IPS DF 4.7 (cell line): ENCODE results near the gene KIDINS220.
"Not testable (repeated sequence)": the region's sequence is repeated elsewhere in the genome, so short reads cannot be mapped to it uniquely, and the experiment has no call there.

Source experiments
- DNase-seq: peaks from one replicate; pipeline ENCODE4 v3.0.0-alpha.2; 2013; ENCODE audit warnings: low spot score; ENCODE audit errors: extremely low read depth

Gene KIDINS220

GRCh38 chr2:8754106-8754776 is 83.2 kb downstream of the KIDINS220 start:
- DNase-seq = no peak

DNA sequence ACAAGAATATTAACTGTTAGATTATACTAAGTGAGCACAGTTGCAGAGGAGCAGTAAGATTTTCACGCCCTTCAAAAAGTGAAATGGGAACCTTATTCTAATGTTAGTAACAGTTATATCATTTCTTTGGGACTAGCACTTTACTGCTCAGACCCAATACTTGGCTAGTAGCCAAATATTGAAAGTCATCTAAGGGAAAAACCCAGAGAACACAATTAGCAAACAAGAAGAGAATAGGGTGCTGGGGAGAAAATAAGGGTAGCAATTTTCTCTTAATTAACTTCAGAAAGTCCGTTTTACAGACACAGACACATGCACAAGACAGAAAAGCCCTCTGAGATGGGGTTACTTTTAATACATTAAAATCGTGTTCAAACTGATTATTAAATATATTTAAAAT is 83.8 kb downstream of the KIDINS220 start:
- DNase-seq = no peak

GRCh38 chr2:8752385-8752784 is 85.0 kb downstream of the KIDINS220 start:
- DNase-seq = no peak

GRCh38 chr2:8750221-8750620 is 87.2 kb downstream of the KIDINS220 start:
- DNase-seq = no peak

DNA sequence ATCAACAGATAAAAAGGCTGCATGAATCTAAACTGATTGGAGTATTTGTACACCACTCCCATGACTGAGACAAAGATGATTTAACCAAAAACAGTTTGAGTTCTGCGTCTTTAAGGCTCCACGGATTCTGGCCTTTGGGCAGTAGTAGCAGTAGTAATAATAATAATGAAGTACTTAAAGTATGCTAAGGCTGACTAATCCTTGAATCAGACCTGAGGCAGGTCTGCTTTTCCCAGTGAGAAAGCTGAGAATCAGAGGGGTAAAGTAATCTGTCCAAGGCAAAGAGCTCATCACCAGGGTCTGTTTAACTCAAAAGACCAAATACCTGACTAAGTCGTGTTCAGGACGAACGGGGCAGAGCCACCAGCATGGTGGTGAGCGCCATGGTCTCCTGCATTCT is 94.2 kb downstream of the KIDINS220 start:
- no peak for DNase-seq

DNA sequence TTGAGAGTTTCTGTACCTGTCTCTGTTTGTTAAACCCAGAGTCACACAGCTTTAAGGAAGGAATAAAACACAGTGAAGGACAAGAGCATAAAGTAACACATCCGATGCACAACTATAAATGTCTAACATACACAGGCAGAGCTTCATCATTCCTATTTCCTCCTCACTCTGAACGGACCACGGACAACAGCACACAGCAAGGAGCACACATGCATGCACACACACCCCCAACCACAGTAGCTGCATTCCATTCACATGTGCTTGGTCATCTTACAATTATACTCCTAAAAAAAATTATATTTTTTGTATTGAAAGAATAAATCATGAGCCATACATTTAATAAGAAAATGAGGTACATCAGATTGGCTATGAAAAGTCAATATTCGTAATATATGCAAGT is 97.3 kb downstream of the KIDINS220 start:
- DNase-seq = no peak

DNA sequence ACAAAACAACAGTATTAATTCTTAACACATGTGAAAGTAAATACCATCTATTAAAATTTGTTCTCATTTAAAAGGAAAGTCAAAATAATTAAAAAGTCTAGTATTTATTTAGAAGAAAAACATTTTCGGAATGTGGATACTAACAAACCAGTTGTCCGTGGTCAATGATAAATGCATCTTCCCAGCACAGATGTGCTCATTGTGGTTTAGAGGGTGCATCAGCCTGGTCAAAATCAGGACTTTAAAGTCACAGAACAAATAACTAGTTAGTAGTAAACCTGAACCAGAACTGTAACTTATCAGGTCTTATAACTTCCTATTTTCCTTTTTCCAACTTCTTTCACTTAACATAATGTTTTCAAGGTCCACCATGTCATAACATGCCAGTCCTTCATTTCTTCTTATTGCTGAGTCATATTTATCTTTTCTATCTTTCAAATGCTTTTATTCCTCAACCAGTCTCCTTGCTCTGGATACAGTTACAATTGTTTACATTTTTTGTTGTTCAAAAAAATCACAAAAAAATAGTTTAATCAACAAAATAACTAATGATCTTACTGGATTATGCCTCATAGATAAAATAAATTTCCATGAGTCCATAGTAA is 99.7 kb downstream of the KIDINS220 start:
- DNase-seq = no peak

DNA sequence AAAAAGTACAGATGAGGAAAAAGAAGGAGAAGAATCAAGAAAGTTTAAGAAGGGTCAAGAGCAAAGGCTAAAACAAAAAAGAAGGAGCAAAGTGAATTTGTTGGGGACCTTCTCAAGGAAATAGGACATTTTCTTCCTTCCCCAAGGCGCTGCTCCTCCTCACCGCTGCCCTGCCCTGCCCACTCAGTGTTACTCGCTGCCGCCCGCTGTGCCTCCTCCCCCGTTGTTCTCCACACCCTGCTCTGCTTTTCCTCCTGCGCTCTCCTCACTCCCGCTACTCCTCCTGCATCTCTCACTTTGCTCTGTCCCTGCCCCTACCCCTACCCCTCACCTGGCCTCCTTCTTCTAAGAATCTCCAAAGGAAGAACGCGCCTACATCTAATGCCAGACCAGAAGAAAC is 104.8 kb downstream of the KIDINS220 start:
- DNase-seq = no peak

GRCh38 chr2:8729939-8730338 is 107.5 kb downstream of the KIDINS220 start:
- DNase-seq = no peak

GRCh38 chr2:8729101-8729500 is 108.3 kb downstream of the KIDINS220 start:
- DNase-seq = not testable (repeated sequence)

- no peak for DNase-seq
These were observed 109.0 kb downstream of the KIDINS220 start for GRCh38 chr2:8728305-8729015.

DNA sequence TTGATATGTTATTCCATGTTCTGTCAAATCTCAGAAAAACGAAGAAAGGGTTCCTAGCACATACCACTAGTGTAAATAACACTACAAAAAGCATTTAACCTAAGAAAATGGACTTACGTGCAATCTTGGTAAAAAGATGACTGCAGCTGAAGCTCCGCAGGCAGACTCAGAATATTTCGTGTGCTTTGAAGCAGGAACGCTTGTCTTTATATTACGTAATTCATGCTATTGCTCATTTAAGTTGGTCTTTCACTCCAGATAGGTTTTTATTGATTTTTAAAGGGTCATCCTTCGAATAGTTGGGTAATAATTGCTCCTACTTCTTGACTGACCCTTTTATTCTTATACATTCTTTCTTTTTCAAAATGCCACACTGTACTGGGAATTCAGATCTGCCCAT is 111.6 kb downstream of the KIDINS220 start:
- DNase-seq = no peak

DNA sequence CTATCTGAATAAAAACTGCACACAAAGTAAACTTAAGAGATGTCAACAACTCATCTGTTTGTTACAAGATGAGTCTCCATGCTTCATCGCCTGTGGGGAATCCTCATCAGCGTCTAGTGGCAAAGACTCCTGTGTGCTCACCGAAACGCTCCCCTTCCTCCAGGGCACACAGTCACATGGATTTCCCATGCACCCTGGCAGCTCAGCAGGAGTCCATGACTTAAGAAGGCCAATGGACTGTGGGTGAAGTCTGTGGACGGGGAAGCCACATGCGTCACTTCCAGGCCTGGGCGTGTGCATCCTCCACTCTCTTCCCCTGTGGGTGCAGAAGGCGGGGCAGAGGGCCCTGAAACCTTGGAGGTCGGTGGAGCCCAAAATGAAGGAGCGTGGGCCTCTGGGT is 114.4 kb downstream of the KIDINS220 start:
- DNase-seq = no peak

DNA sequence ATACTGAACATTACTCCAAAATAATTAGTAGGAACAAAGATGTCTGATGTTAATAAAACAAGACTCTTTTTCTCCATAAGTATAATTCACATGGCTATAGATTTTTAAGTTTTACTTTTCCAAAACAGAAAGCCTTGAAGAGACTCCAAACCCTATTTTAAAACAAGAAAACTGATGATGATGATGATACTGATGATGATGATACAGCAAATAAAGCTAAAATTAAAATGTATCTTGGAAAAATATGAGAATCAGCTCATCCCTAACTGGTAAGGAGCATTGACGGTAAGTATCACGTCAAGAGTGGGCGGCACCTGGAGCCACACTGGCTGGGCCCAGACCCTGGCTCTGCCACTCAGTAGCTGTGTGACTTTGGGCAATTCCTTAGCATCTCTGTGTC is 116.0 kb downstream of the KIDINS220 start:
- no peak for DNase-seq

- DNase-seq = no peak
These were observed 116.7 kb downstream of the KIDINS220 start for GRCh38 chr2:8720741-8721140.

GRCh38 chr2:8719528-8719927 is 117.9 kb downstream of the KIDINS220 start:
- DNase-seq = no peak

DNA sequence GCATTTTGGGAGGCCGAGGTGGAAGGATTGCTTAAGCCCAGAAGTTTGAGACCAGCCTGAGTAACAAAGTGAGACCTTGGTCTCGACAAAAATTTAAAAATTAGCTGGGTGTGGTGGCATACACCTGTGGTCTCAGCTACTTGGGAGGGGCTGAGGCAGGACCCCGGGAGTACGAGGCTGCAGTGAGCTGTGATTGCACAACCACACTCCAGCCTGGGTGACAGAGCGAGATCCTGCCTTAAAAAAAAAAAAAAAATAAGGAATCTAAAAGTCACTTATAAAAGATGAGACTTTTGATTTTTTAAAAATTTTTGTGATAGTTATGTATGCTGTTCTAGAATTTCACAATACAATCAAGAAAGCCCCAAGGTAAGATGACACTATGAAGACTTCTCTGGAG is 122.4 kb downstream of the KIDINS220 start:
- no peak for DNase-seq

GRCh38 chr2:8714283-8714682 is 123.1 kb downstream of the KIDINS220 start:
- no peak for DNase-seq

DNA sequence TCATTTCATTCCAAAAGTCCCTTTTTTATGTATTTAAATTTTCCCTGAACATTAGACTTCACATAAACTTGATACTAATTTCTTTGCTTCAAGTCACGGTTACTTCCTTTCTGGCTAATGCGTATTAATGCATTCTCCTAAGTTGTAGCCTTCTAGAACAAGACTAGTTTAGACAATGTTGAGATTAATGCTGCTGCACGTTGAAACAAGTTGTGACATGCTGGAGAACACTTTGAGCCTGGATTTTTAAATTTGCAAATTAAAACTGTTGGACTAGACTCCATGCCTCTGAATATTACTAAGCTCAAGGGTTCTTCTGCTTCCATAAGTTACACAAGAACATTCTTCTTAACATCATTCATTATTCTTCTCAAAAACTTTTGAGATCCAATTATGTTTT is 126.5 kb downstream of the KIDINS220 start:
- no peak for DNase-seq

DNA sequence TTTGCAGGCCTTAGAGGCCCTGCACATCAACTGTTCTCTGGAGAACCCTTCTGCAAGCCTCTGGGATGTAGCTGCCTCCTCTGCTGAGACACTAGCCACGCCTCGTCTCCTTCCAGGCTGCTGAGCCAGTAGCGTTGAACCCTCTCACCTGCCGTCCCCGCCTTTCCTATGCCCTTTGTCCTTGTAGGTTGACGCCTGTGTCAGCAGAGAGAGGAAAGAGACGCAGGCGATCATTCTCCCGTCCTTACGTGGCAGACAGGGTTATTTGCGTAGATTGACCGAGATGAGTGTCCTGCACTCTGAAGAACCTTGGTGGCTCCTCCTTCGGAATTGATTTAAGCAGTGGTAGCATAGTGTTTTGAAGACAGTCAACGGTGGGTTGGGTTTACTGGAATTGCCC is 127.8 kb downstream of the KIDINS220 start:
- DNase-seq = no peak

- DNase-seq = no peak
These were observed 132.5 kb downstream of the KIDINS220 start for GRCh38 chr2:8704906-8705305.

GRCh38 chr2:8701681-8702379 is 135.6 kb downstream of the KIDINS220 start:
- no peak for DNase-seq
